GM18867 (cell line): Measurements from ENCODE around the gene MANBA.

Experiments used
- ATAC-seq: cut with Tn5 transposase; IDR thresholded peaks from one replicate; pipeline ENCODE4 v1.9.1; 2021; ENCODE audit warnings: mild to moderate bottlenecking, moderate library complexity; ENCODE audit not compliant: unreplicated experiment

MANBA gene

GRCh38 chr4:102599455-102599854, 161.3 kb downstream of the MANBA start:
- peak; percentile 18 for ATAC-seq

- ATAC-seq = peak; percentile 74
Measured at GRCh38 chr4:102598762-102599374, 161.9 kb downstream of the MANBA start.

- peak; percentile 76 for ATAC-seq
Measured at GRCh38 chr4:102598086-102598761, 162.5 kb downstream of the MANBA start.

GRCh38 chr4:102596532-102596931, 164.2 kb downstream of the MANBA start:
- ATAC-seq = no peak

GRCh38 chr4:102594000-102594399, 166.8 kb downstream of the MANBA start:
- no peak for ATAC-seq

- ATAC-seq = no peak
Measured at GRCh38 chr4:102593147-102593546, 167.6 kb downstream of the MANBA start.

- no peak for ATAC-seq
Measured at GRCh38 chr4:102592256-102592655, 168.5 kb downstream of the MANBA start.

- ATAC-seq = peak; percentile 63
Measured at GRCh38 chr4:102589743-102590142, 171.0 kb downstream of the MANBA start.

GRCh38 chr4:102586644-102587021, 174.1 kb downstream of the MANBA start:
- ATAC-seq = peak; percentile 26

- peak; percentile 50 for ATAC-seq
Measured at GRCh38 chr4:102586002-102586643, 174.6 kb downstream of the MANBA start.

GRCh38 chr4:102585329-102585728, 175.4 kb downstream of the MANBA start:
- peak; percentile 45 for ATAC-seq

- ATAC-seq = no peak
Measured at GRCh38 chr4:102584091-102584490, 176.7 kb downstream of the MANBA start.
